H9 (cell line): ENCODE measurements around the gene NEGR1. TPM values are rescaled to one million over a fixed set of nuclear protein-coding genes. Genes with fewer than 3 reads are reported as not detected.

Experiments used
- DNase-seq: peaks from one replicate; pipeline ENCODE4 v3.0.0-alpha.2; 2017
- H2AFZ ChIP-seq: one replicate; pipeline ENCODE4 v1.6.1; 2013; ENCODE audit warnings: mild to moderate bottlenecking, low read length, control low read depth, moderate library complexity
- H2AK5ac ChIP-seq: 2 replicates; pipeline ENCODE4 v1.6.1; 2013; ENCODE audit warnings: low read length, control low read depth, mixed read lengths; ENCODE audit not compliant: insufficient read length
- H2BK120ac ChIP-seq: one replicate; pipeline ENCODE4 v1.6.1; 2013; ENCODE audit warnings: low read depth, mild to moderate bottlenecking, low read length, control low read depth, inconsistent platforms; ENCODE audit not compliant: poor library complexity, severe bottlenecking
- H2BK12ac ChIP-seq: 2 replicates; pipeline ENCODE4 v1.6.1; 2013; ENCODE audit warnings: low read length, control low read depth, mixed read lengths, low read depth; ENCODE audit not compliant: insufficient read length
- H2BK15ac ChIP-seq: 2 replicates; pipeline ENCODE4 v1.6.1; 2013; ENCODE audit warnings: low read depth, low read length, control low read depth
- H2BK20ac ChIP-seq: one replicate; pipeline ENCODE4 v1.6.1; 2013; ENCODE audit warnings: low read depth, mild to moderate bottlenecking, low read length, control low read depth, inconsistent platforms; ENCODE audit not compliant: poor library complexity, severe bottlenecking
- H2BK5ac ChIP-seq: 2 replicates; pipeline ENCODE4 v1.6.1; 2013; ENCODE audit warnings: low read length, control low read depth, mixed read lengths; ENCODE audit not compliant: insufficient read length
- H3K14ac ChIP-seq: 2 replicates; pipeline ENCODE4 v1.6.1; 2013; ENCODE audit warnings: low read length, control low read depth; ENCODE audit not compliant: insufficient read depth
- H3K18ac ChIP-seq: 2 replicates; pipeline ENCODE4 v1.6.1; 2013; ENCODE audit warnings: low read depth, mild to moderate bottlenecking, mixed read lengths, low read length, control low read depth; ENCODE audit not compliant: insufficient read length
- H3K23ac ChIP-seq: 2 replicates; pipeline ENCODE4 v1.6.1; 2013; ENCODE audit warnings: low read length, control low read depth, mixed read lengths, low read depth; ENCODE audit not compliant: insufficient read length
- H3K23me2 ChIP-seq: 2 replicates; pipeline ENCODE4 v1.6.1; 2013; ENCODE audit warnings: low read depth, mild to moderate bottlenecking, mixed read lengths, low read length, control low read depth; ENCODE audit not compliant: insufficient read length, poor library complexity, severe bottlenecking
- H3K27ac ChIP-seq: 2 replicates; pipeline ENCODE4 v1.5.1; 2013; ENCODE audit warnings: low read length, control low read depth, mixed read lengths, low read depth; ENCODE audit not compliant: insufficient read length
- H3K27me3 ChIP-seq: 2 replicates; pipeline ENCODE4 v1.6.1; 2013; ENCODE audit warnings: low read length, control low read depth, inconsistent platforms; ENCODE audit not compliant: insufficient read depth
- H3K4ac ChIP-seq: 2 replicates; pipeline ENCODE4 v1.6.1; 2013; ENCODE audit warnings: low read depth, mild to moderate bottlenecking, control low read depth, inconsistent platforms, low read length, moderate library complexity
- H3K4me1 ChIP-seq: 2 replicates; pipeline ENCODE4 v1.6.1; 2013; ENCODE audit warnings: low read length, control low read depth, inconsistent platforms; ENCODE audit not compliant: insufficient read depth
- H3K4me2 ChIP-seq: 2 replicates; pipeline ENCODE4 v1.6.1; 2013; ENCODE audit warnings: low read length, control low read depth, mixed read lengths; ENCODE audit not compliant: insufficient read length, insufficient read depth
- H3K56ac ChIP-seq: 2 replicates; pipeline ENCODE4 v1.6.1; 2013; ENCODE audit warnings: low read depth, mild to moderate bottlenecking, mixed read lengths, low read length, control low read depth; ENCODE audit not compliant: insufficient read length
- H3K79me1 ChIP-seq: 2 replicates; pipeline ENCODE4 v1.6.1; 2013; ENCODE audit warnings: low read depth, mild to moderate bottlenecking, moderate library complexity, low read length, control low read depth, inconsistent platforms; ENCODE audit not compliant: insufficient read depth, poor library complexity, severe bottlenecking
- H3K79me2 ChIP-seq: 2 replicates; pipeline ENCODE4 v1.6.1; 2013; ENCODE audit warnings: low read length, control low read depth, inconsistent platforms; ENCODE audit not compliant: insufficient read depth
- H3K9ac ChIP-seq: 2 replicates; pipeline ENCODE4 v1.6.1; 2013; ENCODE audit warnings: low read length, control low read depth, mixed read lengths; ENCODE audit not compliant: insufficient read length; ENCODE audit errors: extremely low read depth
- H3K9me3 ChIP-seq: one replicate; pipeline ENCODE4 v1.6.1; 2013; ENCODE audit warnings: low read depth, low read length, inconsistent platforms; ENCODE audit not compliant: control insufficient read depth
- H3T11ph ChIP-seq: one replicate; pipeline ENCODE4 v1.6.1; 2013; ENCODE audit warnings: mild to moderate bottlenecking, low read length, control low read depth, inconsistent platforms
- H4K20me1 ChIP-seq: one replicate; pipeline ENCODE4 v1.6.1; 2013; ENCODE audit not compliant: control insufficient read depth, insufficient read length, insufficient read depth
- H4K5ac ChIP-seq: 2 replicates; pipeline ENCODE4 v1.6.1; 2013; ENCODE audit warnings: low read depth, mild to moderate bottlenecking, mixed read lengths, low read length, control low read depth; ENCODE audit not compliant: insufficient read length
- H4K8ac ChIP-seq: replicated peaks from 2 replicates; pipeline ENCODE4 v1.6.1; 2013; ENCODE audit warnings: low read length, control low read depth, mixed read lengths, low read depth; ENCODE audit not compliant: insufficient read length
- H4K91ac ChIP-seq: 2 replicates; pipeline ENCODE4 v1.6.1; 2013; ENCODE audit warnings: low read depth, mild to moderate bottlenecking, moderate library complexity, mixed read lengths, low read length, control low read depth; ENCODE audit not compliant: insufficient read length
- H3K27ac Mint-ChIP-seq, 3 experiments: 2 replicates in 2 of 3; 3 replicates in 1 of 3; pipeline ENCODE4 v1.8.0; 2020 to 2021; ENCODE audit warnings: mixed read lengths in 3 of 3, mild to moderate bottlenecking in 1 of 3, moderate library complexity in 1 of 3
- H3K27me3 Mint-ChIP-seq: 2 replicates; pipeline ENCODE4 v1.8.0; 2021; ENCODE audit warnings: low read depth, mild to moderate bottlenecking, moderate library complexity, mixed read lengths
- H3K36me3 Mint-ChIP-seq, 3 experiments: 2 replicates in 2 of 3; 3 replicates in 1 of 3; pipeline ENCODE4 v1.8.0; 2020 to 2021; ENCODE audit warnings: low read depth in 3 of 3, mixed read lengths in 3 of 3; ENCODE audit not compliant: insufficient read depth in 1 of 3
- H3K4me1 Mint-ChIP-seq, 2 experiments: 2 replicates each; pipeline ENCODE4 v1.8.0; 2020; ENCODE audit warnings: mixed read lengths in 2 of 2
- H3K4me3 Mint-ChIP-seq, 2 experiments: 2 replicates in 1 of 2; 3 replicates in 1 of 2; pipeline ENCODE4 v1.8.0; 2020 to 2021; ENCODE audit warnings: mild to moderate bottlenecking in 2 of 2, mixed read lengths in 2 of 2, moderate library complexity in 1 of 2
- H3K9me3 Mint-ChIP-seq, 2 experiments: 2 replicates in 1 of 2; 3 replicates in 1 of 2; pipeline ENCODE4 v1.8.0; 2020; ENCODE audit warnings: mild to moderate bottlenecking in 2 of 2, mixed read lengths in 2 of 2, moderate library complexity in 1 of 2
- CTCF ChIP-seq: fragments of 200-600 bp; sonication (generic); conservative IDR thresholded peaks from 3 replicates; pipeline ENCODE4 v1.8.0; 2021; ENCODE audit warnings: antibody characterized with exemption, mild to moderate bottlenecking
- WGBS: extraction: QIAGEN DNeasy Blood & Tissue Kit; methylation state at CpG from one replicate; pipeline ENCODE4 v1.1.7; 2013; ENCODE audit warnings: missing lambda C conversion rate, low lambda C conversion rate, mixed read lengths; ENCODE audit not compliant: insufficient read length; ENCODE audit errors: extremely low coverage; 5-methylcytosine and 5-hydroxymethylcytosine counted together
- total RNA-seq: library from RNA; stranded (reverse); gene quantifications from 2 replicates; pipeline ENCODE4 v1.2.1, GENCODE V29; 2021

Gene NEGR1
- total RNA-seq, 1 experiment from 2014 or later = 0.13 TPM

- H2AFZ ChIP-seq = no peak overlapping the region
- Mint-ChIP-seq H3K9me3 (no peaks in the 10 kb centered on the region), H3K4me3 (no peak overlapping the region), H3K36me3 (no peaks in the 10 kb centered on the region), H3K4me1 (no peaks in the 10 kb centered on the region), H3K27ac (no peak overlapping the region), H3K27me3 (no peaks in the 10 kb centered on the region)
- H4K20me1 ChIP-seq = no peaks in the 10 kb centered on the region
- no peak overlapping the region for H3K4me2 ChIP-seq
- H3K27ac ChIP-seq = no peak overlapping the region
- H2BK12ac ChIP-seq = no peak overlapping the region
- TF ChIP-seq CTCF = no peak
- H3K18ac ChIP-seq = no peak overlapping the region
- WGBS = no CpG with 5 or more reads among the region's 2 CpGs
- H2BK20ac ChIP-seq = no peak overlapping the region
- H4K91ac ChIP-seq = no peak overlapping the region
- no peaks in the 10 kb centered on the region for H3K79me1 ChIP-seq
- H3K23me2 ChIP-seq = no peaks in the 10 kb centered on the region
- H2BK15ac ChIP-seq = no peak overlapping the region
- no peaks in the 10 kb centered on the region for H3K79me2 ChIP-seq
- no peak overlapping the region for H4K5ac ChIP-seq
- no peak overlapping the region for H3K4ac ChIP-seq
- no peak overlapping the region for H3T11ph ChIP-seq
- DNase-seq = no peak
- H3K9ac ChIP-seq = no peak overlapping the region
- H3K9me3 ChIP-seq = no peaks in the 10 kb centered on the region
- H2AK5ac ChIP-seq = no peak overlapping the region
- no peaks in the 10 kb centered on the region for H3K27me3 ChIP-seq
- no peak overlapping the region for H4K8ac ChIP-seq
- H3K56ac ChIP-seq = no peak overlapping the region
- no peak overlapping the region for H2BK120ac ChIP-seq
- no peak overlapping the region for H3K23ac ChIP-seq
- no peak overlapping the region for H3K14ac ChIP-seq
- H2BK5ac ChIP-seq = no peak overlapping the region
- no peaks in the 10 kb centered on the region for H3K4me1 ChIP-seq
Measured at GRCh38 chr1:71653952-71654351, 628.4 kb downstream of the NEGR1 start.
